GM12801 (cell line): ENCODE measurements around the gene WFS1.

Experiments used
- TF ChIP-seq, protein P1 (sequence below): IDR thresholded peaks from one replicate; pipeline ENCODE4 v1.5.1; 2011; ENCODE audit warnings: control low read depth; ENCODE audit not compliant: insufficient read length; ENCODE audit errors: extremely low read depth

Gene WFS1

DNA sequence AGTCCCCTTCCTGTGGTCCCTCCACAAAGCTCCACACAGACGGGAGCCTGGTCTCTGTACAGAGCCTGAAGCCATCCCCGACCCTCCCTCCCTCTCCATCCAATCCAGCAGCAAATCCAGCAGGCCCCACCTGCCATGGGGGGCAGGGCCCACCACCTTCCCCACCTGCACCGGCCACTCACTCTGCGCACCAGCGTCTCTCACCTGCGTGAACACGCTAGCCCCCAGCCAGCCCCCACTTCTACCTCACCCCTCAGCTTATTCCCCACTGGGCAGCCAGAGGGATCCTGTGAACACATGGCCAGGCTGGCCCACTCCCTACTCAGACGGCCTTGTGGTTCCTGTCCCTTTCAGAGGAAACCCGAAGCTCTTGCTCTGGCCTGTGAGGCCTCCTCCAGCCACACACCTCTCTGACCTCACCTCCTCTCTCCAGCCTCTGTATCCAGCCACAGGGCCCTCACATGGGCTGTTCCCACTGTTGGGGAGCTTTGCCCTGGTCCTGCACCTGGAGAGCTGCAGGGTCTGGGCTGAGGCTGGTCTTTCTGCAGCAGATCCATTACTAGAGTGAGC is 70.9 kb downstream of the WFS1 start:
- TF ChIP-seq, protein P1, sequence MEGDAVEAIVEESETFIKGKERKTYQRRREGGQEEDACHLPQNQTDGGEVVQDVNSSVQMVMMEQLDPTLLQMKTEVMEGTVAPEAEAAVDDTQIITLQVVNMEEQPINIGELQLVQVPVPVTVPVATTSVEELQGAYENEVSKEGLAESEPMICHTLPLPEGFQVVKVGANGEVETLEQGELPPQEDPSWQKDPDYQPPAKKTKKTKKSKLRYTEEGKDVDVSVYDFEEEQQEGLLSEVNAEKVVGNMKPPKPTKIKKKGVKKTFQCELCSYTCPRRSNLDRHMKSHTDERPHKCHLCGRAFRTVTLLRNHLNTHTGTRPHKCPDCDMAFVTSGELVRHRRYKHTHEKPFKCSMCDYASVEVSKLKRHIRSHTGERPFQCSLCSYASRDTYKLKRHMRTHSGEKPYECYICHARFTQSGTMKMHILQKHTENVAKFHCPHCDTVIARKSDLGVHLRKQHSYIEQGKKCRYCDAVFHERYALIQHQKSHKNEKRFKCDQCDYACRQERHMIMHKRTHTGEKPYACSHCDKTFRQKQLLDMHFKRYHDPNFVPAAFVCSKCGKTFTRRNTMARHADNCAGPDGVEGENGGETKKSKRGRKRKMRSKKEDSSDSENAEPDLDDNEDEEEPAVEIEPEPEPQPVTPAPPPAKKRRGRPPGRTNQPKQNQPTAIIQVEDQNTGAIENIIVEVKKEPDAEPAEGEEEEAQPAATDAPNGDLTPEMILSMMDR: no peak

DNA sequence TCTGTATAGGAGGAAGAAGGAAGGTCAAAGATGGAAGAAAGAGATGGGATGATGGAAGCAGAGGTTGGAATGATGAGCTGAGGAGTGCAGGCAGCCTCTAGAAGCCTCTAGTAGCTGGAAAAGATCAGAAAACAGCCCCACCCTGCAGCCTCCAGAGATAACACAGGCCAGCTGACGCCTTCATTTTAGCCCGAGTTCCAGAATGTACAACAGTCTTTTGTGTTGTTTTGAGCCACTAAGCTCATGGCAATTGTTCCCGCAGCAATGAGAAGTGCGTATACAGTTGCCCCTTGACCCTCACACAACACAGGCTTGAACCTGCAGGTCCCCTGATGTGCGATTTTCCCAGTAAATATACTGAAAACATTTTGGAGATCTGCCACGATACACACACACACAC is 72.0 kb downstream of the WFS1 start:
- TF ChIP-seq, protein P1: no peak

DNA sequence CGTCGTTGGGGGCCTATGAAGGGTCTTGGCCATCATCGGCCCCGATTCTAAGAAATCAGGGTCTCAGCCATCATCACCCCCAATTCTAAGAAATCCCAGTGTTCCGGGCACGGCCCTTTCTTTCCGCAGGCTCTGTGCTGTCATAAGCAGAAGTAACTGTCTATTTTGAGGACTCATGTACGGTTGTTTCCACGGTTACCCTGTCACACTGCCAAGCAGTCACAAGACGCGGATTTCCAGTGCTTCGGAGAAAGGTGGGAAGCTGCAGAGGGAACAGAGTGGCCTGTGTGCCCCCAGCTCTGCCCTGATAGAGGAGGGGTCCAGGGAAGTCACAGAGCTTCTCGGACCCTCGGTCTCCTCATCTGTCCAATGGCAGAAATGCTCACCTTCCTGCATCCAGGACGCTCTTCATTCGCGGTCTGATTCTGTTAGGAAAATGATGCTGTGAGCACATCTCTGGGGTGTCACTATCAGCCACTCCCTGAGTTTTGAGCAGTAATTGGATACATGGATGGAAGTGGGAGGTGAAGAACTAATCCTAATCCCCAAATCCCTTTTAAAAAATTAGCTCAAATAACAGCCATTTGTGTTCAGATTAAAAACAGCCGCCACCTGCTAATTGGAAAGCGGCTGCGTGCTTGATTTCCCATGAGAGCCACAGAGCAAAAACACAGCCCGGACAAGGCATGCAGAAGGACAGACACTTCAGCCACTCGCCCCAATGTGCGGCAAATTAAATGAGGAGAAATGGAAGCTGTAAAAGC is 73.1 kb downstream of the WFS1 start:
- TF ChIP-seq, protein P1: no peak

DNA sequence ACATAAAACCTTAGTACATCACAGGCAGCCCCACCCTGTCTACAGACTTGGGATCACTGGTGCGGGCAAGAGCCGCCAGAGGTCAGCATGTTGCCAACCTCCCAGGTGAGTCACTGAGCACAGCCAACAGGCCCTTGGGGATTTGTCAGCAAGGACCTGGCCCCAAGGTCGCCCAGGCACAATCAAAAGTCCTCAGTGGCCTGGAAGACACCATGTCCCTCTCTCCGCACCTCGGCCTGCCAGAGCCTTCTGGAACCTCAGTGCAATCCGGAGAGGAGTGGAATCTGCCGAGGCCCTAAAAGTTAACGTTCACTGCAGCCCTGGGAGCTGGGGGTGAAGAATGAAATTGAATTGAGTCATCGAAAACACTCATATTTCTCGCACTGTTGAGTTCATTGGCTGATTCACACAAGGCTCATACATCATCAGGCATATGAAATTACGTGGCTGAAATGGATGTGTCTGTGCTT is 74.3 kb downstream of the WFS1 start:
- TF ChIP-seq, protein P1: no peak

DNA sequence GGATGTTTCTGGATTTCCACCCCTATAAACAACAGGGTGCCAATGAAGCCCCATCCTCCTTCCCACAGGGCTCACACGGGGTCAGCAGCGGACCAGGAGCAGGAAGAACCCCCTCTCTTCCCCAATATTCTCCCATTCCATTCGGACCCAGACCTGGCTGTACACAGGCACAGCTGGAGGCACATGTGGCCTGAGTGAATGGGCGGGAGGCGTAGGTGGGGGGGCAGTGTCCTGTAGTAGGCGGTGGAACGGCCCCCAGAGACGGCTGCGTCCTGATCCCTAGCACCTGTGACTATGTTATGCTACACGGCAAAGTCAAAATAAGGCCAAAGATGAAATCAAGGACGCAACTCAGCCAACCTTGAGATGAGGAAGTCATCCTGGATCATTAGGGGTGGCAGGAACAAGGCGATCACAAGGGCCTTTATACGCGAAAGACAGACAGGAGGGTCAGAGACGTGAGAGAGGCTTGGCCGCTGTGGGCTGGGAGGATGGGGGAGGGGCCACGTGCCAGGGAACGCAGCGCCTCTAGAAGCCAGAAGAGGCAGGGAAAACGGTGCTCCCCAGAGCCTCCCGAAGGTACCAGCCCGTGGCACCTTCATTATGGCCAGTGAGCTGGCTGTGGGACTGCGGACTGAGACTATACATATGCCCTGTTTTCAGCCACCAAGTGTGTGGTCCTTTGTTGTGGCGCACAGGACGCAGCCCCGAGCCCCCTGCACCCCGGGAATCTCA is 75.6 kb downstream of the WFS1 start:
- TF ChIP-seq, protein P1: no peak

DNA sequence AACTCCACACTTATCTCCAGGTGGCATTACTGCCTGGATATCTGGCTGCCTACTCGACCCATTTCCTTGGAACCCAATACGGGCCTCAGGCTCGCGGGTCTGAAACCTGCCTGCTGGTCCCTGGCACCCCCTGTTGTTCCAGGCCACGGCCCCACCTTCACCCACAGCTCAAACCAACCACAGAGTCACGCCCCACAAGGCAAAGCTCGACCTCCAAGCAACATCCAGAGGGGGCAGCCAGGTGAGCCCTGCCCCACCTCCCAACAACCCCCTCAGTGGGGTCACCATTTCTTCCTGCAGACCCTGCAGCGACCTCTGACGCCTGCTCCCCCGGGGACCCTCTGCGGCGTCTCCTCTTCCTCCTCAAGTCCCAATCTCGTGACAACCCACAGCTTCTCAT is 76.2 kb downstream of the WFS1 start:
- TF ChIP-seq, protein P1: no peak

DNA sequence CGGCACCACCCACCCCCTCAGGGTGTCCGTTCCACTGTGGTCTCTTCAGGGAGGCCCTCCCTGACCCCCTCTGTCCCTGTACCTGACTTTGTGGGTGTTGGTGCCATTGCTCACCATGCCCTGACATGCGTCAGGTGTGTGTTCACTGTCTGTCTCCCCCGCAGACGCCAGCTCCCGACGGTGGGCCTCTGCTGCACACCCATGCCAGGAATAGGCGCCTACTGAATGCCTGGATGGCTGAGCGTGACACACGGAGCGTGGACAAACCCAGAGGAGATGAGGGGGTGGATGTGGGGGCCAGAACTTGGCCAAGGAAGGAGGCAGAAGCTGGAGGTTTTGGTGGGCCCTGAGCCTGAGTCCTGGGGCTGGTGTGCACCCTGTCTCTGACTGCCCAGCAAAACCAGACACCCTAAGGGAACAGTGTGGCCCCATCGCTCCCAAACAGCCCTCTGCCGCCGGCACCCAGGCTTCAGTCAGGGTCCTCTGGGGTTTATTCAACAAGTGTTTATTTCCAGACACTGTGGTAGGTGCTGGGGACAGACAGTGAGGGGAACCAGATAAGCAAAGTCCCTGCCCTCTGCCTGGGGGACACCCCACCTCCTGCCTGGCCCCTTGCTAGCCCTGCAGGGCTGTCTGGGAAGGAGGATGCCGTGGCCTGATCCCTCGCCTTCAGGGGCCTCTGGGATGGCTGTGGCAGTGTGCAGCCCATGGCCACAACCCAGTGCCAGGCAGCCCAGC is 76.9 kb downstream of the WFS1 start:
- TF ChIP-seq, protein P1: no peak
